K562 (cell line): ENCODE data around the gene EFNA2. TPM values are rescaled to one million over a fixed set of nuclear protein-coding genes. Genes with fewer than 3 reads are reported as not detected.

ENCODE experiments used
- CREM ChIP-seq: IDR thresholded peaks from 2 replicates; pipeline ENCODE4 v1.6.1; 2014; ENCODE audit warnings: antibody characterized with exemption, low read depth
- CUX1 ChIP-seq: fragments of 200-800 bp; sonication (Bioruptor generic); IDR thresholded peaks from 2 replicates; pipeline ENCODE4 v1.6.1; 2016; ENCODE audit warnings: missing genetic modification characterization, missing compliant biosample characterization
- KDM5B ChIP-seq: fragments of 200-600 bp; sonication (generic); IDR thresholded peaks from 2 replicates; pipeline ENCODE4 v1.6.1; 2012; ENCODE audit warnings: low read depth, mild to moderate bottlenecking, moderate library complexity, low read length, control low read depth, inconsistent platforms; ENCODE audit not compliant: insufficient replicate concordance
- NUFIP1 ChIP-seq: fragments of 450-650 bp; IDR thresholded peaks from 2 replicates; pipeline ENCODE4 v1.6.1; 2018; ENCODE audit not compliant: partially characterized antibody
- TFAM ChIP-seq: fragments of 250-450 bp; sonication (Bioruptor Pico); conservative IDR thresholded peaks from 2 replicates; pipeline ENCODE4 v1.5.0; 2021; ENCODE audit warnings: mild to moderate bottlenecking, moderate library complexity
- THRA ChIP-seq: fragments of 450-650 bp; IDR thresholded peaks from 2 replicates; pipeline ENCODE4 v1.6.1; 2017; ENCODE audit warnings: mild to moderate bottlenecking, moderate library complexity
- ZBTB7A ChIP-seq: IDR thresholded peaks from 2 replicates; pipeline ENCODE4 v1.6.1; 2011; ENCODE audit warnings: low read depth, mild to moderate bottlenecking, low read length, moderate library complexity, borderline replicate concordance; ENCODE audit not compliant: control insufficient read depth
- ZNF431 ChIP-seq: sonication (generic); formaldehyde crosslinking; IDR thresholded peaks from 2 replicates; pipeline ENCODE4 v1.8.0; 2022; ENCODE audit warnings: mild to moderate bottlenecking, missing genetic modification reagents
- ZNF444 ChIP-seq: fragments of 250-450 bp; sonication (Bioruptor Pico); IDR thresholded peaks from 2 replicates; pipeline ENCODE4 v1.4.0; 2020; ENCODE audit warnings: mild to moderate bottlenecking, moderate library complexity
- ZNF445 ChIP-seq: fragments of 250-450 bp; sonication (Bioruptor Pico); IDR thresholded peaks from 2 replicates; pipeline ENCODE4 v1.4.0; 2020; ENCODE audit warnings: low read depth, mild to moderate bottlenecking, moderate library complexity
- polyA plus RNA-seq, 8 experiments: library from polyadenylated mRNA; depleted of rRNA in 4 of 8; stranded (reverse) in 5 of 8; unstranded in 3 of 8; fragments of >200 nt; fragmentation: Nextera tagmentation in 2 of 8; fragmentation: Illumina TruSeq in 1 of 8; extraction: Ambion mirVana in 2 of 8; extraction: Trizol in 1 of 8; gene quantifications; 2 replicates each; pipeline versions ENCODE4 v1.2.1 to v1.2.3, GENCODE V29; 2011 to 2014; ENCODE audit warnings: inconsistent platforms in 1 of 8, missing spikeins in 1 of 8
- total RNA-seq, 7 experiments: library from RNA; depleted of rRNA in 6 of 7; stranded (reverse); fragments of >200 nt in 6 of 7; fragmentation: Illumina TruSeq in 2 of 7; extraction: Trizol in 2 of 7; gene quantifications; 2 replicates each; pipeline versions ENCODE4 v1.2.1 to v1.2.3, GENCODE V29; 2011 to 2021; ENCODE audit warnings: low replicate concordance in 1 of 7
- TF ChIP-seq, protein P1 (sequence below), 2 experiments: fragments of 450-650 bp; IDR thresholded peaks; 2 replicates each; pipeline ENCODE4 v1.6.1; 2018; ENCODE audit warnings: mild to moderate bottlenecking in 2 of 2, low read depth in 1 of 2; ENCODE audit not compliant: partially characterized antibody in 2 of 2

EFNA2 gene
- total and polyA plus RNA-seq, 9 of the 15 experiments (the other 6 are each of a cell fraction or from before 2014, with no cell fraction given): 0.11 to 0.44 (median 0.15) TPM; not detected in 6

GRCh38 chr19:1256646-1257474, 28.8 kb upstream of the EFNA2 start (continued):
- TF ChIP-seq CUX1 (no peak), ZBTB7A (no peak; the same call in 1 of the 2 replicates), KDM5B (no peak), CREM (no peak), ZNF431 (CRISPR knock-in tag) (no peak), ZNF445 (CRISPR knock-in tag) (no peak), TFAM (CRISPR knock-in tag) (no peak), THRA (no peak), NUFIP1 (no peak), ZNF444 (CRISPR knock-in tag) (no peak)
- TF ChIP-seq, protein P1, sequence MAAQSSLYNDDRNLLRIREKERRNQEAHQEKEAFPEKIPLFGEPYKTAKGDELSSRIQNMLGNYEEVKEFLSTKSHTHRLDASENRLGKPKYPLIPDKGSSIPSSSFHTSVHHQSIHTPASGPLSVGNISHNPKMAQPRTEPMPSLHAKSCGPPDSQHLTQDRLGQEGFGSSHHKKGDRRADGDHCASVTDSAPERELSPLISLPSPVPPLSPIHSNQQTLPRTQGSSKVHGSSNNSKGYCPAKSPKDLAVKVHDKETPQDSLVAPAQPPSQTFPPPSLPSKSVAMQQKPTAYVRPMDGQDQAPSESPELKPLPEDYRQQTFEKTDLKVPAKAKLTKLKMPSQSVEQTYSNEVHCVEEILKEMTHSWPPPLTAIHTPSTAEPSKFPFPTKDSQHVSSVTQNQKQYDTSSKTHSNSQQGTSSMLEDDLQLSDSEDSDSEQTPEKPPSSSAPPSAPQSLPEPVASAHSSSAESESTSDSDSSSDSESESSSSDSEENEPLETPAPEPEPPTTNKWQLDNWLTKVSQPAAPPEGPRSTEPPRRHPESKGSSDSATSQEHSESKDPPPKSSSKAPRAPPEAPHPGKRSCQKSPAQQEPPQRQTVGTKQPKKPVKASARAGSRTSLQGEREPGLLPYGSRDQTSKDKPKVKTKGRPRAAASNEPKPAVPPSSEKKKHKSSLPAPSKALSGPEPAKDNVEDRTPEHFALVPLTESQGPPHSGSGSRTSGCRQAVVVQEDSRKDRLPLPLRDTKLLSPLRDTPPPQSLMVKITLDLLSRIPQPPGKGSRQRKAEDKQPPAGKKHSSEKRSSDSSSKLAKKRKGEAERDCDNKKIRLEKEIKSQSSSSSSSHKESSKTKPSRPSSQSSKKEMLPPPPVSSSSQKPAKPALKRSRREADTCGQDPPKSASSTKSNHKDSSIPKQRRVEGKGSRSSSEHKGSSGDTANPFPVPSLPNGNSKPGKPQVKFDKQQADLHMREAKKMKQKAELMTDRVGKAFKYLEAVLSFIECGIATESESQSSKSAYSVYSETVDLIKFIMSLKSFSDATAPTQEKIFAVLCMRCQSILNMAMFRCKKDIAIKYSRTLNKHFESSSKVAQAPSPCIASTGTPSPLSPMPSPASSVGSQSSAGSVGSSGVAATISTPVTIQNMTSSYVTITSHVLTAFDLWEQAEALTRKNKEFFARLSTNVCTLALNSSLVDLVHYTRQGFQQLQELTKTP (IDR thresholded peaks at IDR 0.05; ENCODE audit: low read depth in 1 of 2, partially characterized antibody in 2 of 2): no peak
